ENCODE data around the gene CCL7.
"Not testable (repeated sequence)": the region's sequence is repeated elsewhere in the genome, so short reads cannot be mapped to it uniquely, and the experiment has no call there.

CCL7 gene

GRCh38 chr17:34269969-34270368 is at the start of gene CCL7:
Gene CCL7, plus strand, starts transcription at chr17:34270221. Its CDS starts 70 bp downstream, at chr17:34270291.
- no peak for DNase-seq (ENCODE audit: low read depth in 2 of 2, low spot score in 1 of 2)

GRCh38 chr17:34220752-34221395 is 49.1 kb upstream of the CCL7 start:
- no peak for DNase-seq (ENCODE audit: low read depth in 2 of 2, low spot score in 1 of 2)

- no peak for DNase-seq (ENCODE audit: low read depth in 2 of 2, low spot score in 1 of 2)
Observed at GRCh38 chr17:34221411-34221810, 48.6 kb upstream of the CCL7 start.

GRCh38 chr17:34222722-34223497 is 47.1 kb upstream of the CCL7 start:
- DNase-seq (ENCODE audit: low read depth in 2 of 2, low spot score in 1 of 2) = no peak

- no peak for DNase-seq (ENCODE audit: low read depth in 2 of 2, low spot score in 1 of 2)
Observed at GRCh38 chr17:34225046-34225445, 45.0 kb upstream of the CCL7 start.

- DNase-seq (ENCODE audit: low read depth in 2 of 2, low spot score in 1 of 2) = no peak
Observed at GRCh38 chr17:34226011-34226743, 43.8 kb upstream of the CCL7 start.

GRCh38 chr17:34226744-34227034 is 43.3 kb upstream of the CCL7 start:
- no peak for DNase-seq (ENCODE audit: low read depth in 2 of 2, low spot score in 1 of 2)

- not testable (repeated sequence) for DNase-seq (ENCODE audit: low read depth in 2 of 2, low spot score in 1 of 2)
Observed at GRCh38 chr17:34227293-34227692, 42.7 kb upstream of the CCL7 start.

- DNase-seq (ENCODE audit: low read depth in 2 of 2, low spot score in 1 of 2) = no peak
Observed at GRCh38 chr17:34227707-34228106, 42.3 kb upstream of the CCL7 start.

- no peak for DNase-seq (ENCODE audit: low read depth in 2 of 2, low spot score in 1 of 2)
Observed at GRCh38 chr17:34228781-34229180, 41.2 kb upstream of the CCL7 start.

GRCh38 chr17:34230342-34230741 is 39.7 kb upstream of the CCL7 start:
- no peak for DNase-seq (ENCODE audit: low read depth in 2 of 2, low spot score in 1 of 2)

- DNase-seq (ENCODE audit: low read depth in 2 of 2, low spot score in 1 of 2) = no peak
Observed at GRCh38 chr17:34234616-34235015, 35.4 kb upstream of the CCL7 start.

GRCh38 chr17:34235389-34236028 is 34.5 kb upstream of the CCL7 start:
- DNase-seq (ENCODE audit: low read depth in 2 of 2, low spot score in 1 of 2) = no peak

- DNase-seq (ENCODE audit: low read depth in 2 of 2, low spot score in 1 of 2) = no peak
Observed at GRCh38 chr17:34236281-34236892, 33.6 kb upstream of the CCL7 start.

GRCh38 chr17:34237458-34237857 is 32.6 kb upstream of the CCL7 start:
- DNase-seq (ENCODE audit: low read depth in 2 of 2, low spot score in 1 of 2) = no peak

- DNase-seq (ENCODE audit: low read depth in 2 of 2, low spot score in 1 of 2) = no peak
Observed at GRCh38 chr17:34241062-34241461, 29.0 kb upstream of the CCL7 start.

- no peak for DNase-seq (ENCODE audit: low read depth in 2 of 2, low spot score in 1 of 2)
Observed at GRCh38 chr17:34242587-34243363, 27.2 kb upstream of the CCL7 start.

- DNase-seq (ENCODE audit: low read depth in 2 of 2, low spot score in 1 of 2) = no peak
Observed at GRCh38 chr17:34243364-34244320, 26.4 kb upstream of the CCL7 start.

- DNase-seq (ENCODE audit: low read depth in 2 of 2, low spot score in 1 of 2) = no peak
Observed at GRCh38 chr17:34245351-34245905, 24.6 kb upstream of the CCL7 start.

Measured in stimulated activated CD8-positive, alpha-beta memory T cell treated with anti-CD3 and anti-CD28 coated beads, Interleukin-4, amount 100 ng/mL, for 4 hours (primary cell).